Thymus (tissue), 14 donors: Measurements from ENCODE around the gene HFM1. TPM values are rescaled to one million over a fixed set of nuclear protein-coding genes. Genes with fewer than 3 reads are reported as not detected.
"Not testable (repeated sequence)": the region's sequence is repeated elsewhere in the genome, so short reads cannot be mapped to it uniquely, and the experiment has no call there.

ENCODE experiments used
- DNase-seq, 9 donors: peaks; one replicate each; pipeline ENCODE4 v3.0.0-alpha.2; 2013; ENCODE audit warnings: low spot score in 9 of 9, low read depth in 6 of 9, missing footprints in 1 of 9
- H3K27ac ChIP-seq, 2 donors: one replicate each; pipeline ENCODE4 v1.5.1; 2013; ENCODE audit warnings: control low read depth in 1 of 2, low read depth in 1 of 2, low read length in 1 of 2, mild to moderate bottlenecking in 1 of 2, moderate library complexity in 1 of 2
- H3K27me3 ChIP-seq, 2 donors: one replicate each; pipeline ENCODE4 v1.5.1; 2013; ENCODE audit warnings: low read length in 1 of 2; ENCODE audit not compliant: control insufficient read depth in 2 of 2, insufficient read depth in 1 of 2
- H3K36me3 ChIP-seq, 2 donors: one replicate each; pipeline ENCODE4 v1.5.1; 2013; ENCODE audit warnings: low read length in 1 of 2, mild to moderate bottlenecking in 1 of 2, moderate library complexity in 1 of 2; ENCODE audit not compliant: control insufficient read depth in 2 of 2, insufficient read depth in 2 of 2
- H3K4me1 ChIP-seq, 2 donors: one replicate each; pipeline ENCODE4 v1.5.1; 2013; ENCODE audit warnings: low read length in 2 of 2; ENCODE audit not compliant: control insufficient read depth in 2 of 2, insufficient read depth in 2 of 2
- H3K4me3 ChIP-seq, 2 donors: one replicate each; pipeline ENCODE4 v1.5.1; 2013; ENCODE audit warnings: low read length in 2 of 2, control low read depth in 1 of 2, mild to moderate bottlenecking in 1 of 2
- H3K9me3 ChIP-seq, 2 donors: one replicate each; pipeline ENCODE4 v1.5.1; 2013; ENCODE audit warnings: low read length in 1 of 2, mild to moderate bottlenecking in 1 of 2; ENCODE audit not compliant: control insufficient read depth in 2 of 2, insufficient read depth in 1 of 2
- WGBS: extraction: QIAGEN DNeasy Blood & Tissue Kit; methylation state at CpG from one replicate; pipeline ENCODE4 v1.1.7; 2013; 5-methylcytosine and 5-hydroxymethylcytosine counted together
- long read RNA-seq, 10 donors: transcript quantifications; one replicate each; lab custom pipeline, GENCODE V29; 2026
- polyA plus RNA-seq: library from polyadenylated mRNA; stranded (reverse); fragments of 200-250 nt; gene quantifications from one replicate; pipeline ENCODE4 v1.2.3, GENCODE V29; 2013
- total RNA-seq: library from RNA; stranded (reverse); fragments of 120-200 nt; gene quantifications from one replicate; pipeline ENCODE4 v1.2.4, GENCODE V29; 2013
- donor health status: healthy.

The HFM1 gene, protein sequence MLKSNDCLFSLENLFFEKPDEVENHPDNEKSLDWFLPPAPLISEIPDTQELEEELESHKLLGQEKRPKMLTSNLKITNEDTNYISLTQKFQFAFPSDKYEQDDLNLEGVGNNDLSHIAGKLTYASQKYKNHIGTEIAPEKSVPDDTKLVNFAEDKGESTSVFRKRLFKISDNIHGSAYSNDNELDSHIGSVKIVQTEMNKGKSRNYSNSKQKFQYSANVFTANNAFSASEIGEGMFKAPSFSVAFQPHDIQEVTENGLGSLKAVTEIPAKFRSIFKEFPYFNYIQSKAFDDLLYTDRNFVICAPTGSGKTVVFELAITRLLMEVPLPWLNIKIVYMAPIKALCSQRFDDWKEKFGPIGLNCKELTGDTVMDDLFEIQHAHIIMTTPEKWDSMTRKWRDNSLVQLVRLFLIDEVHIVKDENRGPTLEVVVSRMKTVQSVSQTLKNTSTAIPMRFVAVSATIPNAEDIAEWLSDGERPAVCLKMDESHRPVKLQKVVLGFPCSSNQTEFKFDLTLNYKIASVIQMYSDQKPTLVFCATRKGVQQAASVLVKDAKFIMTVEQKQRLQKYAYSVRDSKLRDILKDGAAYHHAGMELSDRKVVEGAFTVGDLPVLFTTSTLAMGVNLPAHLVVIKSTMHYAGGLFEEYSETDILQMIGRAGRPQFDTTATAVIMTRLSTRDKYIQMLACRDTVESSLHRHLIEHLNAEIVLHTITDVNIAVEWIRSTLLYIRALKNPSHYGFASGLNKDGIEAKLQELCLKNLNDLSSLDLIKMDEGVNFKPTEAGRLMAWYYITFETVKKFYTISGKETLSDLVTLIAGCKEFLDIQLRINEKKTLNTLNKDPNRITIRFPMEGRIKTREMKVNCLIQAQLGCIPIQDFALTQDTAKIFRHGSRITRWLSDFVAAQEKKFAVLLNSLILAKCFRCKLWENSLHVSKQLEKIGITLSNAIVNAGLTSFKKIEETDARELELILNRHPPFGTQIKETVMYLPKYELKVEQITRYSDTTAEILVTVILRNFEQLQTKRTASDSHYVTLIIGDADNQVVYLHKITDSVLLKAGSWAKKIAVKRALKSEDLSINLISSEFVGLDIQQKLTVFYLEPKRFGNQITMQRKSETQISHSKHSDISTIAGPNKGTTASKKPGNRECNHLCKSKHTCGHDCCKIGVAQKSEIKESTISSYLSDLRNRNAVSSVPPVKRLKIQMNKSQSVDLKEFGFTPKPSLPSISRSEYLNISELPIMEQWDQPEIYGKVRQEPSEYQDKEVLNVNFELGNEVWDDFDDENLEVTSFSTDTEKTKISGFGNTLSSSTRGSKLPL (N-terminal part only)
- total RNA-seq = 0.85 TPM
- 1.1 TPM for polyA plus RNA-seq
- long read RNA-seq, donor 1 = 0 reads
- long read RNA-seq, donor 2 = 0 reads
- long read RNA-seq, donor 3 = 0 reads
- long read RNA-seq, donor 4 = 0 reads
- long read RNA-seq, donor 5 = 0 reads
- long read RNA-seq, donor 6 = 0 reads
- long read RNA-seq, donor 7 = 0 reads
- long read RNA-seq, donor 8 = 0 reads
- long read RNA-seq, donor 9 = 0 reads
- long read RNA-seq, donor 10 = 0 reads

GRCh38 chr1:91404151-91405012, at the start of gene HFM1:
TSS of gene HFM1 (minus strand) at chr1:91404837. CDS start at chr1:91401082, 3,755 bp downstream.
- Histone ChIP-seq H3K9me3 (no peaks in the 10 kb centered on the region), H3K27me3 (peaks cover 5 to 9% of the 10 kb centered on the region in 2 donors), H3K27ac (peak within 1 kb of the TSS in 1 of 2 donors; percentile 59), H3K36me3 (no peaks in the 10 kb centered on the region), H3K4me3 (peak within 1 kb of the TSS; percentile 48 to 53), H3K4me1 (peaks cover 0 to 4% of the 10 kb centered on the region in 2 donors)
- DNase-seq = peak; percentile 47 to 92 (median 78)
- WGBS = 1% methylated on average over 69 of the region's 69 CpGs

GRCh38 chr1:91454136-91454535, 49.5 kb upstream of the HFM1 start:
- Histone ChIP-seq H3K36me3 (no peaks in the 10 kb centered on the region), H3K9me3 (no peaks in the 10 kb centered on the region), H3K4me3 (no peak overlapping the region), H3K27me3 (no peaks in the 10 kb centered on the region), H3K27ac (no peak overlapping the region), H3K4me1 (no peaks in the 10 kb centered on the region)
- no peak for DNase-seq
- WGBS = 93% methylated on average over 2 of the region's 2 CpGs

DNA sequence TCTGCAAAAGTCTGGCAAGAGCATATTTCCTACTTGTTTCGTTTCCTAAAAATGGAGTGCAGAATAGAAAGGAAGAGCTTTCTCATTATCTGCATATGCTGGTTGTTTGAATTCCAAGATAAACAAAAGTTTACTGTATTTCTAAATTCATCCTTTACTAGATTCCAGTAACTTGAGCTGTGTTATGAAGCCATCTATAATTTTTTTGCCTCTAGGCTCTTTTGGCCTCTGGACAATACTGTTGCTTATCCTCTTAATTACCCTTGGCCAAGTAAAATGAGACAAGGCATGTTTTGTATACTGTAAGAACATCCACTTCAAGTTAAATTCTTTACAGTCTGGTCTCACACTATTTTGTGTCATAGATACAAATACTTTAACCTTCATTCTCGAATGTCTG, 45.6 kb upstream of the HFM1 start:
- H3K4me3 ChIP-seq = no peak overlapping the region
- no peak for DNase-seq
- 88% methylated on average over 2 of the region's 2 CpGs for WGBS
- H3K36me3 ChIP-seq = no peaks in the 10 kb centered on the region
- H3K27ac ChIP-seq = no peak overlapping the region
- H3K4me1 ChIP-seq = no peaks in the 10 kb centered on the region
- H3K9me3 ChIP-seq = no peaks in the 10 kb centered on the region
- H3K27me3 ChIP-seq = no peaks in the 10 kb centered on the region

GRCh38 chr1:91447782-91448181, 43.1 kb upstream of the HFM1 start:
- not testable (repeated sequence) for H3K27me3 ChIP-seq, H3K4me3 ChIP-seq, H3K4me1 ChIP-seq, H3K36me3 ChIP-seq, H3K9me3 ChIP-seq, DNase-seq, H3K27ac ChIP-seq
- 78% methylated on average over 2 of the region's 2 CpGs for WGBS

DNA sequence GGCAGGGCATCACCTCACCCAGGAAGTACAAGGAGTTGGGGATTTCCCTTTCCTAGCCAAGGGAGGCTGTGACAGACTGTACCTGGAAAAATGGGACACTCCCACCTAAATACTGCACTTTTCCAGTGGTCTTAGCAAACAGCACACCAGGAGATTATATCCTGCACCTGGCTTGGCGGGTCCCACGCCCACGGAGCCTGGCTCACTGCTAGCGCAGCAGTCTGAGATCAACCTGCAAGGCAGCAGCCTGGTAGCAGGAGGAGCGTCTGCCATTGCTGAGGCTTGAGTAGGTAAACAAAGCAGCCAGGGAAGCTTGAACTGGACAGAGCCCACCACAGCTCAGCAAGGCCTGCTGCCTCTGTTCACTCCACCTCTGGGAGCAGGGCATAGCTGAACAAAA, 37.3 kb upstream of the HFM1 start:
- not testable (repeated sequence) for H3K4me1 ChIP-seq, H3K4me3 ChIP-seq, H3K27ac ChIP-seq, DNase-seq, H3K36me3 ChIP-seq, H3K9me3 ChIP-seq, H3K27me3 ChIP-seq
- 97% methylated on average over 5 of the region's 5 CpGs for WGBS

GRCh38 chr1:91440847-91441246, 36.2 kb upstream of the HFM1 start:
- DNase-seq = no peak
- 95% methylated on average over 1 of the region's 1 CpG for WGBS

GRCh38 chr1:91439016-91439415, 34.4 kb upstream of the HFM1 start:
- Histone ChIP-seq H3K27ac (no peak overlapping the region), H3K27me3 (no peaks in the 10 kb centered on the region), H3K4me1 (no peaks in the 10 kb centered on the region), H3K4me3 (no peak overlapping the region), H3K36me3 (no peaks in the 10 kb centered on the region), H3K9me3 (no peaks in the 10 kb centered on the region)
- no peak for DNase-seq

More at GRCh38 chr1:91440847-91441246, 36.2 kb upstream of the HFM1 start:
- H3K27ac ChIP-seq = no peak overlapping the region
- no peaks in the 10 kb centered on the region for H3K36me3 ChIP-seq
- no peak overlapping the region for H3K4me3 ChIP-seq
- H3K9me3 ChIP-seq = no peaks in the 10 kb centered on the region
- no peaks in the 10 kb centered on the region for H3K4me1 ChIP-seq
- no peaks in the 10 kb centered on the region for H3K27me3 ChIP-seq
